Measurements from ENCODE around the gene GALNT12.

Gene GALNT12

GRCh38 chr9:98870782-98871557 is 63.5 kb downstream of the GALNT12 start:
- no peak overlapping the region for H3K9ac ChIP-seq (ENCODE audit: low read length)
- H3K4me3 ChIP-seq (ENCODE audit: low read length): no peak overlapping the region
- no peaks in the 10 kb centered on the region for H3K9me3 ChIP-seq (ENCODE audit: control insufficient read depth, low read length)
- peaks cover 10% of the 10 kb centered on the region for H3K4me1 ChIP-seq (ENCODE audit: control insufficient read depth, insufficient read depth, low read length)
- H3K27me3 ChIP-seq (ENCODE audit: control insufficient read depth, insufficient read depth, low read length): no peaks in the 10 kb centered on the region
- H3K36me3 ChIP-seq (ENCODE audit: control insufficient read depth, insufficient read depth, low read length): no peaks in the 10 kb centered on the region

DNA sequence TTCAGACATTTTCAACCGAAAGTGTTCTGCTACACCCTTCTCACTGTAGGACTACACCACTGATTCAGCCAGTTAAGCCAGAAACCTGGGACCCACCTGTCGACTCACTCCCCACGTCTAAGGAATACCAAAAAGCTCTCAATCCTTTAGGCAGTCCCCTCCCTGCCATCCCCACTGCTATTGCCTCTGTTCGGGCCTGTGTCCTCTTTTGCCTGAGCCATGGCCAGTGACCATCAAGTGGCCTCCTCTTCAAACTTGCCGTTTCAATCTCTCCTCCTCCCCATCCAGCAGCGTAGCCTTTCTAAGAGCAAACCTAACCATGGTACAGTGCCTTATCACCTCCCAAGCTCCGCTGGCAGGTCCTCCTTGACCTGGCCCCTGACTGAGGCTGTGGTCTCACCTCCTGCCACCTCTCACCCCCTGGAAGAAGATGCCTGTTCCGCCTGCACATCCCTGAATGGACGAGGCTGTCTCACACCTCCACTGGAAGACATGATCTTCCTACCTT is 64.1 kb downstream of the GALNT12 start:
- no peaks in the 10 kb centered on the region for H3K27me3 ChIP-seq (ENCODE audit: control insufficient read depth, insufficient read depth, low read length)
- H3K4me1 ChIP-seq (ENCODE audit: control insufficient read depth, insufficient read depth, low read length): peaks cover 8% of the 10 kb centered on the region
- H3K9ac ChIP-seq (ENCODE audit: low read length): no peak overlapping the region
- no peaks in the 10 kb centered on the region for H3K9me3 ChIP-seq (ENCODE audit: control insufficient read depth, low read length)
- H3K36me3 ChIP-seq (ENCODE audit: control insufficient read depth, insufficient read depth, low read length): no peaks in the 10 kb centered on the region
- no peak overlapping the region for H3K4me3 ChIP-seq (ENCODE audit: low read length)

GRCh38 chr9:98873526-98873925 is 66.1 kb downstream of the GALNT12 start:
- Histone ChIP-seq H3K4me3 (ENCODE audit: low read length) (no peak overlapping the region), H3K9ac (ENCODE audit: low read length) (no peak overlapping the region), H3K9me3 (ENCODE audit: control insufficient read depth, low read length) (no peaks in the 10 kb centered on the region), H3K27me3 (ENCODE audit: control insufficient read depth, insufficient read depth, low read length) (no peaks in the 10 kb centered on the region), H3K4me1 (ENCODE audit: control insufficient read depth, insufficient read depth, low read length) (no peaks in the 10 kb centered on the region), H3K36me3 (ENCODE audit: control insufficient read depth, insufficient read depth, low read length) (no peaks in the 10 kb centered on the region)

DNA sequence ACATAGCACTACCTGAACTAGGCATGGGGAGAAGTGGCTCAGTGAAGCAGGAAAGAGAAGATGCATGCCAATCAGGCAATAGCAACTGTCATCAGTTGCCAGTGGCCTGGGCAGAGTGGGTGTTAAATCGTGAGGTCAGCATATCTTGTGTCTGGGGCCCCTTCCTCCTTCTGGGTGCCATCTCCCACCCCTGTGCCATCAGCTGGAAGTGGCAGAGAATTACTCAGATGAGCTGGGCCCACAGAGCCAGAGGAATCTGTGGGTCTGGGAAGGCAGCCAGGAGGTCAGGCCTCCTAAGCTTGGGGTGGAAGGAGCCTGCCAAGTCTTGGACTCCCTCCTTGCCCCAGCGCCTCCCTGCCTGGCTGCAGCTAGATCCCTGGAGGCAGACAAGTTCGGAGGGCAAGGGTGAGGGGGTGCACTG is 66.5 kb downstream of the GALNT12 start:
- H3K36me3 ChIP-seq (ENCODE audit: control insufficient read depth, insufficient read depth, low read length): no peaks in the 10 kb centered on the region
- H3K27me3 ChIP-seq (ENCODE audit: control insufficient read depth, insufficient read depth, low read length): no peaks in the 10 kb centered on the region
- no peaks in the 10 kb centered on the region for H3K9me3 ChIP-seq (ENCODE audit: control insufficient read depth, low read length)
- no peak overlapping the region for H3K4me3 ChIP-seq (ENCODE audit: low read length)
- H3K9ac ChIP-seq (ENCODE audit: low read length): no peak overlapping the region
- no peaks in the 10 kb centered on the region for H3K4me1 ChIP-seq (ENCODE audit: control insufficient read depth, insufficient read depth, low read length)

DNA sequence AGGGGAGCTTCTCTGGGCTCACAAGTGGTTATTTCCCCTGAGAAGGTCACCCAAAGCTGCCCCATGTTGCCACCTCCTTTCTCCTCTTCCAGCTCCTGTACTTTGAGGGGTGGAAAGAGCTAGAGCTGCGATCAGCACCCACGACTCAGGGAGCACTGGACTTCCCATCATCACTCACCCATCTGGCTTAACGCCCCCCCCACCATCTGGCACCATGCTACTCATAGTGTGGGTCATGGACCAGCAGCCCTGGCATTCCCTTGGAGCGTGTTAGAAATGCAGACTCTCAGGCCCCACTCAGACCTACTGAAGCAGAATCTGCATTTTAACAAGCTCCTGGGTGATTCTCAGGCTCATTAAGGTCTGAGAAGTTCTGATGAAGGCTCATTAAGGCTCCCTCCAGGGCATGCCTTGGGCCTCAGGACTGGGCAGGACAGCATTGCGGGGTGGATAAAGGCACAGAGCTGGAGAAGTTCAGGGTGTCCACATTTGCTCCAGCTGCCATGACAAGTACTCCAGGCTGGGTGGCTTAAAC is 67.3 kb downstream of the GALNT12 start:
- no peaks in the 10 kb centered on the region for H3K4me1 ChIP-seq (ENCODE audit: control insufficient read depth, insufficient read depth, low read length)

DNA sequence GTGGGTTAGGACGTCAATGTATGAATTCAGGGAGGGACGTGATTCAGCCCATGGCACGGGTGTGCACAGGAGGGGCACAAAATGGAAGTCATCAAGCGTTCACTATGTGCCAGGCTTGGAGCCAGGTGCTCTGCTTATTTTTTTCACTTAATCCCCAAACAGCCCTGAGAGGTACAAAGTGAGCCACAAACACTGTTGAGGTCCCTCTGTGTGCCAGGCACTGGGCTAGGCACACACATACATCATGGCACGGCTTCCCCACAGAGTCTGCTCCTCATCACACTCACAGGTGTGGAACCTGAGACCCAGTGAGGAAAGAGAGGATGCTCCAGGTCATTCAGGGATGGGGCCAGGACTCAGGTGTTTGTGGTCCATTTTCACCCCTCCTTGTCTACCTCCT is 68.1 kb downstream of the GALNT12 start:
- H3K9me3 ChIP-seq (ENCODE audit: control insufficient read depth, low read length): no peaks in the 10 kb centered on the region
- no peaks in the 10 kb centered on the region for H3K36me3 ChIP-seq (ENCODE audit: control insufficient read depth, insufficient read depth, low read length)
- H3K4me1 ChIP-seq (ENCODE audit: control insufficient read depth, insufficient read depth, low read length): no peaks in the 10 kb centered on the region
- H3K4me3 ChIP-seq (ENCODE audit: low read length): no peak overlapping the region
- no peak overlapping the region for H3K9ac ChIP-seq (ENCODE audit: low read length)
- peaks cover 4% of the 10 kb centered on the region for H3K27me3 ChIP-seq (ENCODE audit: control insufficient read depth, insufficient read depth, low read length)

More for the DNA sequence above, 67.3 kb downstream of the GALNT12 start:
- Histone ChIP-seq H3K27me3 (ENCODE audit: control insufficient read depth, insufficient read depth, low read length) (no peaks in the 10 kb centered on the region), H3K4me3 (ENCODE audit: low read length) (no peak overlapping the region), H3K36me3 (ENCODE audit: control insufficient read depth, insufficient read depth, low read length) (no peaks in the 10 kb centered on the region), H3K9me3 (ENCODE audit: control insufficient read depth, low read length) (no peaks in the 10 kb centered on the region), H3K9ac (ENCODE audit: low read length) (no peak overlapping the region)

DNA sequence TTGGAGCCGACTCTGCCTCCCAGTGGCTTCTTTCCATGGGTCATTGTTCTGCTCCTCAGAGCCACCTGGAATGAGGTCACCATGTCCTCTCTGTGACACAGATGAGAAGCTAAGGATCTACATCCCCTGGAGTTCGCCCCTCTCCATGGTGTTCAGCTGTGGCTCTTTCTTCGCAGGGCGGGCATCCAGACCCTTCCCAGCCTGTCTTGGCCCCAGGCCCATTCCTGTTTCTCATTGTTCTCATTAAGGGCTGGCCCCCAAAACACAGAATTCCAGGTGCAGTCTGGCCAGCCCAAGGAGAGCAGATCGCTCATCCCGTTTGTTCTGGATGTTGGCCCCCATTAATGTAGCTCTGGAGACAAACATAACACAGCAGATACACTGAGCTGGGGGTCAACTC is 69.8 kb downstream of the GALNT12 start:
- Histone ChIP-seq H3K9ac (ENCODE audit: low read length) (no peak overlapping the region), H3K27me3 (ENCODE audit: control insufficient read depth, insufficient read depth, low read length) (peaks cover 4% of the 10 kb centered on the region), H3K36me3 (ENCODE audit: control insufficient read depth, insufficient read depth, low read length) (no peaks in the 10 kb centered on the region), H3K4me3 (ENCODE audit: low read length) (no peak overlapping the region), H3K9me3 (ENCODE audit: control insufficient read depth, low read length) (no peaks in the 10 kb centered on the region), H3K4me1 (ENCODE audit: control insufficient read depth, insufficient read depth, low read length) (no peaks in the 10 kb centered on the region)

DNA sequence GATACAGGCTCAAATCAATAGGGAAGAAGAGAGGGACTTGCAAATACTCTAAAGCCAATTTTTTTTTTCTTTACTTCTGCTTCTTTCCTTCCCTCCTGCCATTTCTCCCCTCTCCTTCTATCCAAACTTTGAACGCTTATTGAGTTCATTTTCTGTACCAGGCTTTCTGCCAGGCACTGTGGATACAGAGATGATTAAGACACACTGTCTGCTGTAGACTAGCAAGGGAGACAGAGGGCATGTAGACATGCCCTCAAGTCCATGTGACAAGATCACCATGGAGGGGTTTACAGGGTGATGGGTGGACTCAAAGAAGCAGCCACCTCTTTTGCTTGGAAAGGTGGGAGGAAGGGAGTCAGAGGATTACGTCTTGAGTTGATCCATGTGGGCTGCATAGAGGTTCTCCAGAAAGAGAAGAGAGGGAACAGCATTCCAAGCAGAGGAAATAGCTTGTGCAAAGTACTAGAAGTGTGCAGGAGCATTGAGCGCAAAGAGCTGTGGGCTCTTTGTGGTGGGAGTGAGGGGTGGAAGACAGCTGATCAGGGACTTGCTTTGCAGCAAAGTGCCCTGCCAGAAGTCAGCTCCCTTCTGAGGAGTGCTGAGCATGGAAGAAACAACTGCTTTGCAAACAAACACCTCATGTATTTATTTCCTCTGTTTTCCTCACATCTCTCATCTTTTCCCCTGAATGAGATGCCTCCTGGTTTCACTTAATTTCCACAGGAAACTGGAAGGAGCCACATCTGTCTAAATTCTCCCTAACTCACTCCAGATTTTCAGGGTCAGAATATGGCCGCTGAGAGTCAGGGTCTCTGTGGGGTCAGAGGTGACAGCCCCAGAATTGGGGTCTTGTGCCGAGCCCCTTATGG is 71.9 kb downstream of the GALNT12 start:
- no peaks in the 10 kb centered on the region for H3K36me3 ChIP-seq (ENCODE audit: control insufficient read depth, insufficient read depth, low read length)
- no peaks in the 10 kb centered on the region for H3K4me1 ChIP-seq (ENCODE audit: control insufficient read depth, insufficient read depth, low read length)
- peaks cover 4% of the 10 kb centered on the region for H3K27me3 ChIP-seq (ENCODE audit: control insufficient read depth, insufficient read depth, low read length)
- H3K9me3 ChIP-seq (ENCODE audit: control insufficient read depth, low read length): no peaks in the 10 kb centered on the region
- no peak overlapping the region for H3K4me3 ChIP-seq (ENCODE audit: low read length)
- H3K9ac ChIP-seq (ENCODE audit: low read length): no peak overlapping the region

DNA sequence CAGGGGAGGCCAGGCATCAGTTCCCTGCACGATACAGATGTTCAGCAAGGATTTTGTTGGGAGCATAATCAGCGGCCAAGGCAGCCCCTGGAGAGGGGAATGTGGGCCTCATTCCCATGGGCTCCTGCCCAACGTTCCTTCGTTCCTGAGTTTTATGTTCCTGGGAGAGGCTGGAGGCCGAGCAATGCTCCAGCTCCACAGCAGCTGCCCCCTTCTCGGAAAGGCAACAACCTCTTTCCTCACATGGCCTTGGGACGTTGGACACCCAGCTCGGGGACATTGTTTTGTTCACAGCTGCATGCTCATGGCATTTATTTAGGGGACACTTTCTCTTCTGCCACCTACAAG is 72.5 kb downstream of the GALNT12 start:
- H3K9ac ChIP-seq (ENCODE audit: low read length): no peak overlapping the region
- H3K4me1 ChIP-seq (ENCODE audit: control insufficient read depth, insufficient read depth, low read length): no peaks in the 10 kb centered on the region
- no peaks in the 10 kb centered on the region for H3K36me3 ChIP-seq (ENCODE audit: control insufficient read depth, insufficient read depth, low read length)
- no peaks in the 10 kb centered on the region for H3K9me3 ChIP-seq (ENCODE audit: control insufficient read depth, low read length)
- no peak overlapping the region for H3K4me3 ChIP-seq (ENCODE audit: low read length)
- H3K27me3 ChIP-seq (ENCODE audit: control insufficient read depth, insufficient read depth, low read length): peaks cover 4% of the 10 kb centered on the region

- H3K9me3 ChIP-seq (ENCODE audit: control insufficient read depth, low read length): no peaks in the 10 kb centered on the region
- no peaks in the 10 kb centered on the region for H3K4me1 ChIP-seq (ENCODE audit: control insufficient read depth, insufficient read depth, low read length)
- H3K27me3 ChIP-seq (ENCODE audit: control insufficient read depth, insufficient read depth, low read length): peaks cover 4% of the 10 kb centered on the region
- no peaks in the 10 kb centered on the region for H3K36me3 ChIP-seq (ENCODE audit: control insufficient read depth, insufficient read depth, low read length)
- no peak overlapping the region for H3K4me3 ChIP-seq (ENCODE audit: low read length)
- no peak overlapping the region for H3K9ac ChIP-seq (ENCODE audit: low read length)
These were observed 73.0 kb downstream of the GALNT12 start for GRCh38 chr9:98880311-98881015.

GRCh38 chr9:98881356-98881755 is 73.9 kb downstream of the GALNT12 start:
- no peaks in the 10 kb centered on the region for H3K4me1 ChIP-seq (ENCODE audit: control insufficient read depth, insufficient read depth, low read length)
- peaks cover 4% of the 10 kb centered on the region for H3K27me3 ChIP-seq (ENCODE audit: control insufficient read depth, insufficient read depth, low read length)
- no peak overlapping the region for H3K4me3 ChIP-seq (ENCODE audit: low read length)
- H3K36me3 ChIP-seq (ENCODE audit: control insufficient read depth, insufficient read depth, low read length): no peaks in the 10 kb centered on the region
- no peak overlapping the region for H3K9ac ChIP-seq (ENCODE audit: low read length)
- no peaks in the 10 kb centered on the region for H3K9me3 ChIP-seq (ENCODE audit: control insufficient read depth, low read length)
